Testis (tissue), 3 donors: ENCODE data around the gene MAN2A1. TPM values are rescaled to one million over a fixed set of nuclear protein-coding genes. Genes with fewer than 3 reads are reported as not detected.

ENCODE experiments used
- DNase-seq: peaks from one replicate; pipeline ENCODE4 v3.0.0-alpha.2; 2019
- H3K27ac ChIP-seq, 2 donors: fragments of 200-600 bp; sonication (generic); one replicate each; pipeline ENCODE4 v1.5.1; 2019
- H3K27me3 ChIP-seq: fragments of 200-600 bp; sonication (generic); one replicate; pipeline ENCODE4 v1.5.1; 2019
- H3K36me3 ChIP-seq: fragments of 200-600 bp; sonication (generic); one replicate; pipeline ENCODE4 v1.5.1; 2017; ENCODE audit warnings: low read depth; ENCODE audit errors: missing control alignments
- H3K4me1 ChIP-seq: fragments of 200-600 bp; sonication (generic); one replicate; pipeline ENCODE4 v1.5.1; 2019
- H3K4me3 ChIP-seq, 2 donors: fragments of 200-600 bp; sonication (generic); one replicate each; pipeline ENCODE4 v1.5.1; 2017 to 2019
- H3K9me3 ChIP-seq: fragments of 200-600 bp; sonication (generic); one replicate; pipeline ENCODE4 v1.5.1; 2017
- POLR2A ChIP-seq: fragments of 450-650 bp; IDR thresholded peaks from one replicate; pipeline ENCODE4 v1.6.1; 2017; ENCODE audit warnings: antibody characterized with exemption, mild to moderate bottlenecking, moderate library complexity
- WGBS, 2 donors: methylation state at CpG; one replicate each; pipeline ENCODE4 v1.1.5; 2018; 5-methylcytosine and 5-hydroxymethylcytosine counted together
- intact Hi-C: fragments of 100-400 bp; cut with DNase I; formaldehyde crosslinking; loops from one replicate; pipeline ENCODE4 v1.15.1; 2023; ENCODE audit warnings: low total_unique reads
- polyA plus RNA-seq: library from polyadenylated mRNA; stranded (reverse); fragments of 350-450 nt; fragmentation: Illumina TruSeq; extraction: RNeasy Lipid Tissue Mini Kit (QIAGEN cat#74804); gene quantifications from one replicate; pipeline ENCODE4 v1.2.3, GENCODE V29; 2014; ENCODE audit warnings: low read depth, low replicate concordance; ENCODE audit not compliant: insufficient read depth
- total RNA-seq, 2 donors: library from RNA; depleted of rRNA; stranded (reverse); fragments of >200 nt; gene quantifications; one replicate each; pipeline ENCODE4 v1.2.3, GENCODE V29; 2016
- TF ChIP-seq, protein P1 (sequence below), 3 experiments: fragments of 450-650 bp in 2 of 3; fragments of 200-600 bp in 1 of 3; sonication (generic) in 1 of 3; IDR thresholded peaks; one replicate each; pipeline ENCODE4 v1.5.1; 2016 to 2019; ENCODE audit warnings: antibody characterized with exemption in 3 of 3, mild to moderate bottlenecking in 2 of 3, moderate library complexity in 1 of 3

Gene MAN2A1
- total and polyA plus RNA-seq, 3 donors from 2014 or later: 36.0 to 80.5 (median 55.6) TPM

DNA sequence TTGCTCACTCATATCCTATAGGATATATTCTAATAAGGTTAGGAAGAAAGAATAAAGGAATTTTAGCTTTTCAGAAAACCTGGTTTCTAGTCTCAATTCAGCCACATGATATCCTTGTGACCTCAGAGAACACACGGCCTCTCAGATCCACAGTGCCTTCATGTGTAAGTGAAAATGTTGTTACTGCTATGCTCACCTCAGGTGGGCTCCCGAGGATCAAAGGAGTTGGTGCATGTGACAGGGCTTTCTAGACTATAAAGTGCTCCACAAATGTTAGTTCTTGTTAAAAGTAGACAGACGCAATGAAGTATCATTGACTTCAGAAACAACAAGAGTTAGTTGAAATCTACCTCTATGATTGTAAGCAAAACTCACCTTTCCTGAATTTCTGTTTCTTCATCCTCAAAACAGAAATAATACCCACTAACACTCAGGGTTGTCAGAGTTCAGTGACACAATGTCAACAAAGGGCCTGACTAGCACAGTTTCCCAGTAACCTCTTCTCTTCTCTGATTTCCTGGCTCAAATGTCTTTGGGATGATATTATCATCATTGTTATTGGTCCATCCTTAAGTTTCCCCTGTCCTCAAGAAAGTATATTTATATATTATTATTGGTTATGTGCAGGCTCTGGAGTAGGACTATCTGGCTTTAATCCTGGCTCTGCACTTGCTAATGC, 36.0 kb upstream of the MAN2A1 start:
- H3K27ac ChIP-seq: peak overlapping the region in 1 of 2 donors; percentile 63
- 75 to 83% methylated on average over 3 of the region's 3 CpGs for WGBS, 2 donors
- no peaks in the 10 kb centered on the region for H3K27me3 ChIP-seq
- DNase-seq: no peak
- H3K4me3 ChIP-seq: no peak overlapping the region
- peaks cover 7% of the 10 kb centered on the region for H3K4me1 ChIP-seq
- intact Hi-C loops: no loop called here
- no peak for TF ChIP-seq POLR2A
- TF ChIP-seq, protein P1, sequence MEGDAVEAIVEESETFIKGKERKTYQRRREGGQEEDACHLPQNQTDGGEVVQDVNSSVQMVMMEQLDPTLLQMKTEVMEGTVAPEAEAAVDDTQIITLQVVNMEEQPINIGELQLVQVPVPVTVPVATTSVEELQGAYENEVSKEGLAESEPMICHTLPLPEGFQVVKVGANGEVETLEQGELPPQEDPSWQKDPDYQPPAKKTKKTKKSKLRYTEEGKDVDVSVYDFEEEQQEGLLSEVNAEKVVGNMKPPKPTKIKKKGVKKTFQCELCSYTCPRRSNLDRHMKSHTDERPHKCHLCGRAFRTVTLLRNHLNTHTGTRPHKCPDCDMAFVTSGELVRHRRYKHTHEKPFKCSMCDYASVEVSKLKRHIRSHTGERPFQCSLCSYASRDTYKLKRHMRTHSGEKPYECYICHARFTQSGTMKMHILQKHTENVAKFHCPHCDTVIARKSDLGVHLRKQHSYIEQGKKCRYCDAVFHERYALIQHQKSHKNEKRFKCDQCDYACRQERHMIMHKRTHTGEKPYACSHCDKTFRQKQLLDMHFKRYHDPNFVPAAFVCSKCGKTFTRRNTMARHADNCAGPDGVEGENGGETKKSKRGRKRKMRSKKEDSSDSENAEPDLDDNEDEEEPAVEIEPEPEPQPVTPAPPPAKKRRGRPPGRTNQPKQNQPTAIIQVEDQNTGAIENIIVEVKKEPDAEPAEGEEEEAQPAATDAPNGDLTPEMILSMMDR (IDR thresholded peaks at IDR 0.05): no peak
- no peaks in the 10 kb centered on the region for H3K36me3 ChIP-seq
- no peaks in the 10 kb centered on the region for H3K9me3 ChIP-seq

DNA sequence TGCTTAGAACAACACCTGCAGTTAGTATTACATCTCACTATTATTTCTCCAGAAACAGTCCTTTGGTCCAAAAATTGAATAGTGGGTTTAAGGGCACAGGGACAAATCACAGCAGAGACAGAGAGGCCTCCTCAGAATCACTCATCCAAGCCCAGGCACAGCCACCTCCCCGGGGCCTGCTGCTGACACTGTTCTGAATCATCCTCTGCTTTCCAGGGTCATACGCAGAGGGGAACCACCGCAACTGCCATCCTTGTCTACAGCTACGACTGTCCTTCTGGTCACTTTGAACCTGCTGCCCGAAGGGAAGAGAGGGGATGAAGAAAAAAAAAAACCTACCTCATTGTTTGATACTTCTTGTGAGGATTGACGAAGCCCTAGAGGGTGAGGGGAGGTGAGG, 35.3 kb upstream of the MAN2A1 start:
- H3K27ac ChIP-seq: peak overlapping the region; percentile 28 to 63
- no peaks in the 10 kb centered on the region for H3K9me3 ChIP-seq
- intact Hi-C loops: no loop called here
- TF ChIP-seq POLR2A: no peak
- TF ChIP-seq, protein P1 (IDR thresholded peaks at IDR 0.05): no peak
- H3K4me1 ChIP-seq: peaks cover 7% of the 10 kb centered on the region
- H3K4me3 ChIP-seq: no peak overlapping the region
- H3K27me3 ChIP-seq: no peaks in the 10 kb centered on the region
- no peaks in the 10 kb centered on the region for H3K36me3 ChIP-seq
- no peak for DNase-seq
- 75 to 76% methylated on average over 6 of the region's 6 CpGs for WGBS, 2 donors

DNA sequence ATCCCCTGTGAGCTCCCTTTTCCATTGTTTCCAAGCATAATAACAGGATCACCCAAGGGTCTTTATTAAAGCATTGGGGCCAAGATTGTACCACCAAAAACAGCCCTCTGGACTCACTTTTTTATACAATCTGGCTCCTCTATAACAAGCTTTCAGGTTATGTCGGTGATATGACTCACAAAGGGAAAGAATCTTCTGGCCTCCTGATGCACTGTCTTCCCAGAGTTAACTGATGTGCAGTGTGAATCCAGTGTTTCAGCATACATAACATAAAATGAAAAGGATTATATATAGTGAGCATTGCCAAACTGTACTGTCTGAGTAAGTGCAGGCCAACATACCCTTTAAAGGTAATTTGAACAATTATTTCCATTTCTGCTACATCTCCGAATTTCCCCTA, 33.9 kb upstream of the MAN2A1 start:
- WGBS, 2 donors: 92 to 99% methylated on average over 2 of the region's 2 CpGs
- no peaks in the 10 kb centered on the region for H3K36me3 ChIP-seq
- no peak for DNase-seq
- TF ChIP-seq, protein P1 (IDR thresholded peaks at IDR 0.05): no peak
- no peak for TF ChIP-seq POLR2A
- peak overlapping the region in 1 of 2 donors; percentile 63 for H3K27ac ChIP-seq
- H3K27me3 ChIP-seq: no peaks in the 10 kb centered on the region
- no peaks in the 10 kb centered on the region for H3K9me3 ChIP-seq
- intact Hi-C loops: no loop called here
- H3K4me1 ChIP-seq: peaks cover 7% of the 10 kb centered on the region
- no peak overlapping the region for H3K4me3 ChIP-seq

DNA sequence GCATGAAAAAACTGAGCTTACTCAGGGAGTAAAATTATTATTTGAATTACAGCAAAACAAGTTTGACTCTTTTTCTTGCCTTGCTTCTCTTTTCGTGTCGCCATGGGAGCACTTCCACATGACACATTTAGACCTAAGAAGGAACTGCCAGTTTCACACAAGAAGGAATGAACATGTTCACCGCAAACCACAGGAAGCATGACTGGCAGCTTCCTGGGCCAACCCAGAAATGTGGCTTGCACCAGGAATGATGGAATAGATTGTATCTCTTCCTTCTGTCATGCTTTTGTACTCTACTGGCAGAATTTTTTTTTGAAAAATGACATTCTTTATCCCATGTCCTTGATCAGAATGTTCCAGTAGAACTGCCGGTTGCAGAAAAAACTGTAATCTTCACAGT, 32.9 kb upstream of the MAN2A1 start:
- intact Hi-C loops: no loop called here
- peak overlapping the region; percentile 73 to 76 for H3K27ac ChIP-seq
- DNase-seq: peak; percentile 63
- no peaks in the 10 kb centered on the region for H3K36me3 ChIP-seq
- no peak for TF ChIP-seq POLR2A
- TF ChIP-seq, protein P1 (IDR thresholded peaks at IDR 0.05): no peak
- H3K4me3 ChIP-seq: no peak overlapping the region
- peaks cover 7% of the 10 kb centered on the region for H3K4me1 ChIP-seq
- no peaks in the 10 kb centered on the region for H3K27me3 ChIP-seq
- no peaks in the 10 kb centered on the region for H3K9me3 ChIP-seq
- 48 to 51% methylated on average over 4 of the region's 4 CpGs for WGBS, 2 donors

DNA sequence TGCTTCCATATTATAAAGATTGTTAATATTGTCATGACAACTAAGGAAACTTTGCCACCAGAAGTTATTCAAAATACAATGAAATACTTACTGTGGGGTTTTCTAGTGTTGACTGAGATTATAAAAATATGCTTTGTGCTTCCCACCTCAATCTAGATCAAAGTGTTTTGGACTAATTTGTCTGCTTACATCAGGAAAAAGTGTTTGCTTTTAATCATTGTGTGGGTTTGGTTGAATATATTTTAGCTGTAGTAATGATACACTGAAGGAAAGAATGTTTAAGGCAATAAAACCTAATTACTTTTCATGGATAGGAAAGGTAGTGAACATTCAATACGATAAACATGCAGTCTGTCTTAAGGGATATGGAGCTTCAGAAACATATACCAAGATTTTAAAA, 29.8 kb upstream of the MAN2A1 start:
- intact Hi-C loops: no loop called here
- H3K36me3 ChIP-seq: no peaks in the 10 kb centered on the region
- TF ChIP-seq POLR2A: no peak
- TF ChIP-seq, protein P1 (IDR thresholded peaks at IDR 0.05): no peak
- no peak for DNase-seq
- no peaks in the 10 kb centered on the region for H3K27me3 ChIP-seq
- WGBS, 2 donors: 88 to 96% methylated on average over 1 of the region's 1 CpG
- no peaks in the 10 kb centered on the region for H3K9me3 ChIP-seq
- H3K4me1 ChIP-seq: peaks cover 7% of the 10 kb centered on the region
- no peak overlapping the region for H3K27ac ChIP-seq
- H3K4me3 ChIP-seq: no peak overlapping the region
